Neuronal stem cell (in vitro differentiated cells): Measurements from ENCODE around the gene IMP4.

Experiments
- DNase-seq: peaks from one replicate; pipeline ENCODE4 v3.0.0-alpha.2; 2013; ENCODE audit warnings: low spot score
- H2AFZ ChIP-seq: one replicate; pipeline ENCODE4 v1.6.1; 2013; ENCODE audit warnings: mild to moderate bottlenecking, low read length, inconsistent platforms
- H2AK5ac ChIP-seq: 2 replicates; pipeline ENCODE4 v1.6.1; 2013; ENCODE audit warnings: low read depth, mild to moderate bottlenecking, inconsistent platforms, low read length, moderate library complexity, mixed read lengths
- H2BK120ac ChIP-seq: 2 replicates; pipeline ENCODE4 v1.6.1; 2013; ENCODE audit warnings: low read depth, mild to moderate bottlenecking, inconsistent platforms, low read length, moderate library complexity, mixed read lengths
- H2BK12ac ChIP-seq: one replicate; pipeline ENCODE4 v1.6.1; 2013; ENCODE audit warnings: low read length, inconsistent platforms
- H2BK15ac ChIP-seq: 2 replicates; pipeline ENCODE4 v1.6.1; 2013; ENCODE audit warnings: mild to moderate bottlenecking, low read length, inconsistent platforms, mixed read lengths
- H2BK5ac ChIP-seq: one replicate; pipeline ENCODE4 v1.6.1; 2013; ENCODE audit warnings: inconsistent platforms, mild to moderate bottlenecking, low read length, moderate library complexity
- H3K14ac ChIP-seq: one replicate; pipeline ENCODE4 v1.6.1; 2013; ENCODE audit warnings: low read length, inconsistent platforms
- H3K18ac ChIP-seq: 2 replicates; pipeline ENCODE4 v1.6.1; 2013; ENCODE audit warnings: low read length, inconsistent platforms
- H3K23ac ChIP-seq: 2 replicates; pipeline ENCODE4 v1.6.1; 2013; ENCODE audit warnings: low read depth, mild to moderate bottlenecking, mixed read lengths, low read length, inconsistent platforms; ENCODE audit not compliant: poor library complexity
- H3K27ac ChIP-seq: replicated peaks from 3 replicates; pipeline ENCODE4 v1.5.1; 2013; ENCODE audit warnings: low read length, inconsistent platforms
- H3K27me3 ChIP-seq, 3 experiments: 2 replicates each; pipeline ENCODE4 v1.6.1; 2013; ENCODE audit warnings: low read length in 3 of 3, mild to moderate bottlenecking in 2 of 3, inconsistent platforms in 1 of 3, low read depth in 1 of 3, mixed read lengths in 1 of 3, moderate library complexity in 1 of 3; ENCODE audit not compliant: control insufficient read depth in 3 of 3, insufficient read depth in 3 of 3
- H3K36me3 ChIP-seq, 2 donors: replicated peaks in 1 of 2; 2 replicates each; pipeline ENCODE4 v1.6.1; 2013; ENCODE audit warnings: low read length in 2 of 2; ENCODE audit not compliant: control insufficient read depth in 2 of 2, insufficient read depth in 2 of 2
- H3K4ac ChIP-seq: 2 replicates; pipeline ENCODE4 v1.6.1; 2013; ENCODE audit warnings: inconsistent platforms, mild to moderate bottlenecking, low read length, moderate library complexity
- H3K4me1 ChIP-seq, 2 donors: 1 replicate in 1 of 2; 2 replicates in 1 of 2; pipeline ENCODE4 v1.6.1; 2013; ENCODE audit warnings: low read length in 2 of 2, low read depth in 1 of 2; ENCODE audit not compliant: control insufficient read depth in 2 of 2, insufficient read depth in 1 of 2
- H3K4me2 ChIP-seq: one replicate; pipeline ENCODE4 v1.6.1; 2013; ENCODE audit warnings: mild to moderate bottlenecking, low read length, inconsistent platforms; ENCODE audit not compliant: insufficient read depth, poor library complexity, severe bottlenecking
- H3K4me3 ChIP-seq, 2 donors: 2 replicates each; pipeline ENCODE4 v1.5.1; 2013; ENCODE audit warnings: low read length in 2 of 2, mild to moderate bottlenecking in 2 of 2, inconsistent platforms in 1 of 2, moderate library complexity in 1 of 2
- H3K79me1 ChIP-seq: one replicate; pipeline ENCODE4 v1.6.1; 2013; ENCODE audit warnings: low read depth, mild to moderate bottlenecking, inconsistent platforms, low read length, moderate library complexity
- H3K9ac ChIP-seq: one replicate; pipeline ENCODE4 v1.6.1; 2013; ENCODE audit warnings: mild to moderate bottlenecking, low read depth, low read length, inconsistent platforms; ENCODE audit not compliant: poor library complexity
- H3K9me3 ChIP-seq, 2 donors: replicated peaks in 1 of 2; 2 replicates each; pipeline versions ENCODE3 to v1.6.1; 2013; ENCODE audit warnings: low read length in 2 of 2, mild to moderate bottlenecking in 2 of 2, inconsistent platforms in 1 of 2, low read depth in 1 of 2, mixed read lengths in 1 of 2, moderate library complexity in 1 of 2; ENCODE audit not compliant: control insufficient read depth in 2 of 2, insufficient read depth in 1 of 2
- H4K8ac ChIP-seq: one replicate; pipeline ENCODE4 v1.6.1; 2013; ENCODE audit warnings: low read depth, mild to moderate bottlenecking, inconsistent platforms, low read length, moderate library complexity
- H4K91ac ChIP-seq: one replicate; pipeline ENCODE4 v1.6.1; 2013; ENCODE audit warnings: low read length, low read depth, mild to moderate bottlenecking, inconsistent platforms; ENCODE audit not compliant: poor library complexity
- WGBS, 2 donors: extraction: QIAGEN DNeasy Blood & Tissue Kit; methylation state at CpG; one replicate each; pipeline ENCODE4 v1.1.7; 2013; ENCODE audit warnings: missing lambda C conversion rate in 2 of 2, mixed read lengths in 1 of 2; ENCODE audit not compliant: insufficient read length in 2 of 2, insufficient replicate concordance in 1 of 2; ENCODE audit errors: extremely low coverage in 2 of 2; 5-methylcytosine and 5-hydroxymethylcytosine counted together

Gene IMP4

DNA sequence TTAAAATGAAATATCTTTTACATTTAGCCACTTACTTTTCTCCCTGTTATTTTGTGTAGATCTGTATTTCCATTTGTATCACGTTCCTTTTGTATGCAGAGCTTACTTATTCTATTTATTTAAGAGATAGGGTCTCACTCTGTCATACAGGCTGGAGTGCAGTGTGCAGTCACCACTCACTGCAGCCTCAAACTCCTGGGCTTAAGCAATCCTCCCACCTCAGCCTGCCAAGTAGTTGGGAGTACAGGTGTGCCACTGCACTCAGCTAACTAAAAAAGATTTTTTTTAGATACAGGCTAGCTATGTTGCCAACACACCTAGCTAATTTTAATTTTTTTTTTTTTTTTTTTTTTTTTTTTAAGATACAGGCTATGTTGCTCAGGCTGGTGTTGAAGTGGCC lies 24.0 kb downstream of the IMP4 start:
- Histone ChIP-seq H2BK5ac (no peak overlapping the region), H2BK12ac (no peak overlapping the region), H3K36me3 (peaks cover 0 to 16% of the 10 kb centered on the region in 2 donors), H3K27me3 (no peaks in the 10 kb centered on the region), H3K79me1 (no peaks in the 10 kb centered on the region), H3K23ac (no peak overlapping the region), H3K9me3 (peaks cover 5% of the 10 kb centered on the region in 2 donors), H4K8ac (no peak overlapping the region), H3K14ac (no peak overlapping the region), H3K4ac (no peak overlapping the region), H3K4me3 (no peak overlapping the region), H3K4me1 (peaks cover 0 to 2% of the 10 kb centered on the region in 2 donors), H3K27ac (no peak overlapping the region), H3K9ac (no peak overlapping the region), H2BK15ac (no peak overlapping the region), H2BK120ac (no peak overlapping the region), H3K18ac (no peak overlapping the region), H2AK5ac (no peak overlapping the region), H3K4me2 (no peak overlapping the region), H2AFZ (no peak overlapping the region), H4K91ac (no peak overlapping the region)
- DNase-seq, result no peak
- no CpG with 5 or more reads among the region's 1 CpG for WGBS, 2 donors

DNA sequence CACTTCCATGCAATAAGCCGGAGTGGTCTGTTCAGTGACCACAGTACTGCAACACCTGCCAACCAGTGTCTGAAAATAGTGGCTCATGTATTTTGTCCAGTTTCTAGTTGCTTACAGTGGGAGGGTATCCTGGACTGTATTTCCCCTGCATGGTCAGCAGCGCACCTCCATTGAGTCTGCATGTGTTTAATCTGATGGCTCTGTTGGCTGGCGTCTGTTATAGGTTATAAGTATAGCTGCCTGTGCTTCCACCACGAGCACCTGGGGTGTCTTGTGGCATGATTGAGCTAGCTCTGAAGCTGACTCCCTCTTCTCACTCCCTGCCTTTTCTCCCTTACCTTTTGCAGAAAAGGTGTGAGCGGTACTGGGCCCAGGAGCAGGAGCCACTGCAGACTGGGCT lies 26.1 kb downstream of the IMP4 start:
- no peak overlapping the region for H3K27ac ChIP-seq
- H2AK5ac ChIP-seq, result no peak overlapping the region
- no peak for DNase-seq
- no peak overlapping the region for H4K91ac ChIP-seq
- H3K36me3 ChIP-seq, result peaks cover 0 to 16% of the 10 kb centered on the region in 2 donors
- no peak overlapping the region for H4K8ac ChIP-seq
- H3K4me3 ChIP-seq, result peak overlapping the region in 1 of 2 donors; percentile 16
- no peak overlapping the region for H2AFZ ChIP-seq
- H3K4me2 ChIP-seq, result no peak overlapping the region
- H2BK15ac ChIP-seq, result no peak overlapping the region
- H3K9ac ChIP-seq, result no peak overlapping the region
- no CpG with 5 or more reads among the region's 5 CpGs for WGBS, 2 donors
- H3K27me3 ChIP-seq, result no peaks in the 10 kb centered on the region
- no peak overlapping the region for H2BK5ac ChIP-seq
- no peaks in the 10 kb centered on the region for H3K79me1 ChIP-seq
- H2BK120ac ChIP-seq, result no peak overlapping the region
- no peak overlapping the region for H3K18ac ChIP-seq
- peaks cover 3 to 4% of the 10 kb centered on the region in 2 donors for H3K4me1 ChIP-seq
- H3K4ac ChIP-seq, result no peak overlapping the region
- H3K9me3 ChIP-seq, result peaks cover 5% of the 10 kb centered on the region in 2 donors
- H2BK12ac ChIP-seq, result no peak overlapping the region
- H3K23ac ChIP-seq, result no peak overlapping the region
- H3K14ac ChIP-seq, result no peak overlapping the region

DNA sequence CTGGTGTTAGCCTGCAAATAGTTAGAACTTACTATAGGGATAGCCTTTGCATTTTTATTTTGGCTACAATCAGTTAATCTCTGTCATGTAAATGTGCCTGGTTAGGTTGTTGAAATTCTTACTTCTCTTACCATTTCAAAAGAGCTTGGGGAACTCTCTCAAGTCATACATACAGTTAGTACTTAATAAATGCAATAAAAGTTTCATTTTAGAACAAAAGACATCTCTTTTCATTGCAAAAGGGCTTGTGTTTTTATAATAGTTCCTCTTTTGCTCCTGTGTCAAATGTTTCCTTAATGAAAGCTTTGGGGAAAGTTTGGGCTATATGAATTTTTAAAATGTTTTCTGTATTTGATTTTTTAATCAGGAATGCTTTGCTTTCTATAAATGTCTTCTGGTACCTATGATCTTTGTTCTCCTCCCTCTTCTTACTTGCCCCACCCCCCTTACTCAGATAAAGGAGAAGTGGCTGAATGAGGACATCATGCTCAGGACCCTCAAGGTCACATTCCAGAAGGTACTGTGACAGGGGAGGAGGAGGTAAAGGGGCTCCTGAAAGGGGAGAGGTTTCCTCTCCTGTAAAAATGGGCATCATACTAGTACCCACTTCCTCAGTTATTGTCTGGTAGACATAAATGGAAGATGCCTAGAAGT lies 26.7 kb downstream of the IMP4 start:
- Histone ChIP-seq H3K27ac (no peak overlapping the region), H3K14ac (no peak overlapping the region), H3K4me3 (no peak overlapping the region), H3K4ac (no peak overlapping the region), H3K27me3 (no peaks in the 10 kb centered on the region), H3K23ac (no peak overlapping the region), H3K9ac (no peak overlapping the region), H4K8ac (no peak overlapping the region), H3K4me2 (no peak overlapping the region), H2BK15ac (no peak overlapping the region), H3K4me1 (peaks cover 3 to 4% of the 10 kb centered on the region in 2 donors), H2BK5ac (no peak overlapping the region), H2BK120ac (no peak overlapping the region), H3K79me1 (no peaks in the 10 kb centered on the region), H3K9me3 (peaks cover 5% of the 10 kb centered on the region in 2 donors), H4K91ac (no peak overlapping the region), H2AK5ac (no peak overlapping the region), H3K18ac (no peak overlapping the region), H2BK12ac (no peak overlapping the region), H2AFZ (no peak overlapping the region), H3K36me3 (peaks cover 0 to 16% of the 10 kb centered on the region in 2 donors)
- no peak for DNase-seq

DNA sequence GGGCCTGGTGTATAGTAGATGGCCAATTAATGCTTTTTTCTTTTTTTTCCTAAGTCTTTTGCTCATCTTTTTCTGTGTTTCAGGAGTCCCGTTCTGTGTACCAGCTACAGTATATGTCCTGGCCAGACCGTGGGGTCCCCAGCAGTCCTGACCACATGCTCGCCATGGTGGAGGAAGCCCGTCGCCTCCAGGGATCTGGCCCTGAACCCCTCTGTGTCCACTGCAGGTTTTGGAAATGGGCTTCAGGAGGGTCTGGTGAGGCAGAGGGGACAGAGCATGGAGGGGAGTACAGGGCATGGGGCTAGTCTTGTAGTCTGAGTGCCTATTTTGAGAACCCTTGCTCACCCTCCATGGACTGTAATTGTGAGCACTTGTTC lies 27.3 kb downstream of the IMP4 start:
- Histone ChIP-seq H3K27me3 (no peaks in the 10 kb centered on the region), H3K9ac (no peak overlapping the region), H3K18ac (no peak overlapping the region), H3K36me3 (peaks cover 0 to 16% of the 10 kb centered on the region in 2 donors), H4K8ac (no peak overlapping the region), H3K9me3 (peaks cover 5% of the 10 kb centered on the region in 2 donors), H3K4me1 (peaks cover 3 to 4% of the 10 kb centered on the region in 2 donors), H2AFZ (no peak overlapping the region), H2BK12ac (no peak overlapping the region), H3K79me1 (no peaks in the 10 kb centered on the region), H3K4me3 (no peak overlapping the region), H3K14ac (no peak overlapping the region), H2BK5ac (no peak overlapping the region), H2BK15ac (no peak overlapping the region), H3K4ac (no peak overlapping the region), H2BK120ac (no peak overlapping the region), H3K23ac (no peak overlapping the region), H2AK5ac (no peak overlapping the region), H3K4me2 (no peak overlapping the region), H3K27ac (no peak overlapping the region), H4K91ac (no peak overlapping the region)
- WGBS, 2 donors, result no CpG with 5 or more reads among the region's 5 CpGs
- DNase-seq, result no peak
